CD14-positive monocyte (primary cell): ENCODE data around the gene CDK5R2. TPM values are rescaled to one million over a fixed set of nuclear protein-coding genes. Genes with fewer than 3 reads are reported as not detected.
A peak's percentile ranks its signal among the peaks of the same experiment; 100 is the strongest.

ENCODE experiments used
- DNase-seq, 3 donors: peaks; one replicate each; pipeline ENCODE4 v3.0.0-alpha.2; 2011 to 2022
- H2AFZ ChIP-seq: 2 replicates; pipeline ENCODE4 v1.6.0; 2012; ENCODE audit warnings: mild to moderate bottlenecking, low read depth, low read length, inconsistent platforms; ENCODE audit not compliant: insufficient read depth, poor library complexity, severe bottlenecking
- H3K27ac ChIP-seq, 2 donors: 1 replicate in 1 of 2; 2 replicates in 1 of 2; pipeline ENCODE4 v1.5.1; 2012 to 2013; ENCODE audit warnings: low read length in 2 of 2, control low read depth in 1 of 2, inconsistent platforms in 1 of 2, low read depth in 1 of 2, mild to moderate bottlenecking in 1 of 2
- H3K27me3 ChIP-seq, 2 donors: one replicate each; pipeline versions ENCODE4 v1.6.0 to v1.6.1; 2011 to 2013; ENCODE audit warnings: low read length in 2 of 2; ENCODE audit not compliant: control insufficient read depth in 2 of 2, insufficient read depth in 2 of 2
- H3K36me3 ChIP-seq, 2 donors: replicated peaks in 1 of 2; 1 replicate in 1 of 2; 2 replicates in 1 of 2; pipeline versions ENCODE4 v1.5.1 to v1.6.1; 2012 to 2013; ENCODE audit warnings: low read length in 2 of 2, control low read depth in 1 of 2, inconsistent platforms in 1 of 2, mild to moderate bottlenecking in 1 of 2; ENCODE audit not compliant: insufficient read depth in 2 of 2, control insufficient read depth in 1 of 2
- H3K4me1 ChIP-seq, 2 donors: 1 replicate in 1 of 2; 2 replicates in 1 of 2; pipeline versions ENCODE4 v1.5.1 to v1.6.1; 2012 to 2013; ENCODE audit warnings: low read length in 2 of 2, control low read depth in 1 of 2, inconsistent platforms in 1 of 2, mild to moderate bottlenecking in 1 of 2, moderate library complexity in 1 of 2; ENCODE audit not compliant: insufficient read depth in 2 of 2, control insufficient read depth in 1 of 2
- H3K4me2 ChIP-seq: replicated peaks from 2 replicates; pipeline ENCODE3; 2012; ENCODE audit warnings: low read length, moderate library complexity, mild to moderate bottlenecking; ENCODE audit not compliant: poor library complexity, severe bottlenecking; ENCODE audit errors: extremely low read depth
- H3K4me3 ChIP-seq, 3 experiments: fragments of 200-600 bp in 1 of 3; sonication (generic) in 1 of 3; replicated peaks in 1 of 3; 1 replicate in 2 of 3; 2 replicates in 1 of 3; pipeline ENCODE4 v1.5.1; 2011 to 2013; ENCODE audit warnings: low read length in 3 of 3, mild to moderate bottlenecking in 3 of 3, control low read depth in 2 of 3, low read depth in 2 of 3, inconsistent platforms in 1 of 3, moderate library complexity in 1 of 3
- H3K79me2 ChIP-seq: 2 replicates; pipeline ENCODE4 v1.6.0; 2012; ENCODE audit warnings: mild to moderate bottlenecking, control low read depth, inconsistent platforms, low read length, moderate library complexity; ENCODE audit not compliant: insufficient read depth
- H3K9ac ChIP-seq: 2 replicates; pipeline ENCODE4 v1.6.0; 2017; ENCODE audit warnings: low read length, mild to moderate bottlenecking; ENCODE audit not compliant: insufficient read depth, poor library complexity, severe bottlenecking
- H3K9me3 ChIP-seq, 2 donors: replicated peaks in 1 of 2; 1 replicate in 1 of 2; 2 replicates in 1 of 2; pipeline versions ENCODE4 v1.5.1 to v1.6.1; 2012 to 2013; ENCODE audit warnings: low read length in 2 of 2, control low read depth in 1 of 2; ENCODE audit not compliant: control insufficient read depth in 1 of 2, insufficient read depth in 1 of 2
- H4K20me1 ChIP-seq: 2 replicates; pipeline ENCODE4 v1.6.0; 2012; ENCODE audit warnings: mild to moderate bottlenecking, low read length, control low read depth, moderate library complexity; ENCODE audit not compliant: insufficient read depth
- H3K27ac Mint-ChIP-seq, 7 donors: one replicate each; pipeline ENCODE4 v1.8.0; 2020; ENCODE audit warnings: mild to moderate bottlenecking in 7 of 7, mixed read lengths in 7 of 7, moderate library complexity in 6 of 7, inconsistent platforms in 2 of 7
- H3K27me3 Mint-ChIP-seq, 3 donors: one replicate each; pipeline ENCODE4 v1.8.0; 2021 to 2022; ENCODE audit warnings: low read depth in 3 of 3, mild to moderate bottlenecking in 3 of 3, mixed read lengths in 3 of 3, moderate library complexity in 3 of 3, inconsistent platforms in 1 of 3
- H3K36me3 Mint-ChIP-seq, 2 donors: one replicate each; pipeline ENCODE4 v1.8.0; 2020; ENCODE audit warnings: mixed read lengths in 2 of 2, inconsistent platforms in 1 of 2, mild to moderate bottlenecking in 1 of 2
- H3K4me1 Mint-ChIP-seq: one replicate; pipeline ENCODE4 v1.8.0; 2020; ENCODE audit warnings: mild to moderate bottlenecking, mixed read lengths
- H3K4me3 Mint-ChIP-seq, 2 donors: one replicate each; pipeline ENCODE4 v1.8.0; 2020; ENCODE audit warnings: mild to moderate bottlenecking in 2 of 2, mixed read lengths in 2 of 2, moderate library complexity in 1 of 2
- H3K9me3 Mint-ChIP-seq, 7 donors: one replicate each; pipeline ENCODE4 v1.8.0; 2020 to 2022; ENCODE audit warnings: mixed read lengths in 7 of 7, mild to moderate bottlenecking in 6 of 7, moderate library complexity in 6 of 7, inconsistent platforms in 2 of 7
- WGBS: methylation state at CpG from one replicate; pipeline ENCODE4 v1.1.5; 2013; ENCODE audit warnings: missing lambda C conversion rate; ENCODE audit not compliant: insufficient coverage; 5-methylcytosine and 5-hydroxymethylcytosine counted together
- intact Hi-C, 2 donors: fragments of 100-400 bp; cut with micrococcal nuclease; formaldehyde crosslinking; loops; one replicate each; pipeline versions ENCODE4 v1.15.0 to v1.15.1; 2023
- polyA plus RNA-seq, 3 donors: library from polyadenylated mRNA; depleted of rRNA in 1 of 3; unstranded in 2 of 3; stranded (reverse) in 1 of 3; fragments of 300-500 nt in 2 of 3; fragments of >200 nt in 1 of 3; fragmentation: Illumina TruSeq in 2 of 3; gene quantifications; 1 replicate in 2 of 3; 2 replicates in 1 of 3; pipeline ENCODE4 v1.2.3, GENCODE V29; 2012 to 2021
- TF ChIP-seq, protein P1 (sequence below): fragments of 200-600 bp; IDR thresholded peaks from one replicate; pipeline ENCODE4 v1.8.0; 2022; ENCODE audit warnings: antibody characterized with exemption, mild to moderate bottlenecking

Gene CDK5R2
- polyA plus RNA-seq, 3 donors, result not detected

DNA sequence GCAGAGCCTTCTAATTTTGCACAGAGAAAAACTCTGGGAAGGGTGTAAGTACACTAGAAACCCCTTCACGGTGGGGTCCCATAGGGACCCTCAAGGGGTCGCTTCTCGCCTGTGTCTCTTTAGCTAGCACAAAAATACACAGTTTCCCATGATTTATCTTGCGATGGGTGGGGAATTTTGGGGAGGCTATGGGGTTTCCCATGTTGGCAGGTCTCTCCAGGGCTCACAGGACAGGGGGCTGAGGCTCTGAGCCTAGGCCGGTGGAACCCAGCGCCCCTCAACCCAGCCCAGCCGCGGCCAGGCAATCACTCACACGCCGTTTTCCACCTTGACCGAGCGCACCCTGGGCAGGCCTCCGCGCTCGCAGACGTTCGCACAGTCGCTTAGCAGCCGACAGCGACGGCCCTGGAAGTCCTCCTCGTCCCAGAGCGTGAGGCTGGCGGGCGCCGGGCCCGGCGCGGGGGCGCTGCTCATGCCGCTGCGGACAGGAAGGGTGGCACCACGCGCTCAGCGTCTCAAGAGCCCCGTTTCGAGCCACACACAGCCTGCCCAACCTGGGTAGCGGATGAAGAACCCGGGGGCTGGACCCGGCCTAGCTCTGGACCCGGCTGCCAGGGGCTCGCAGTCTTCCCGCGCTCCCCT lies 33.4 kb downstream of the CDK5R2 start:
- Histone ChIP-seq H3K9ac (no peak overlapping the region), H3K4me1 (peaks cover 3 to 13% of the 10 kb centered on the region in 2 donors), H4K20me1 (no peaks in the 10 kb centered on the region), H3K36me3 (no peaks in the 10 kb centered on the region), H3K4me2 (peak overlapping the region; percentile 52), H3K79me2 (no peaks in the 10 kb centered on the region), H3K27me3 (peaks cover 75 to 99% of the 10 kb centered on the region in 2 donors), H3K4me3 (peak overlapping the region in 1 of 3 experiments; percentile 25), H2AFZ (no peak overlapping the region), H3K27ac (no peak overlapping the region), H3K9me3 (peaks cover 5 to 43% of the 10 kb centered on the region in 2 donors)
- no peak for DNase-seq
- Mint-ChIP-seq H3K36me3 (peaks cover 0 to 4% of the 10 kb centered on the region in 2 donors), H3K9me3 (peaks cover 0 to 28% (median 7%) of the 10 kb centered on the region in 7 donors), H3K4me3 (peak overlapping the region in 1 of 2 donors; percentile 61), H3K4me1 (peaks cover 13% of the 10 kb centered on the region), H3K27ac (no peak overlapping the region), H3K27me3 (peaks cover 86 to 100% (median 95%) of the 10 kb centered on the region in 3 donors)
- under 1% methylated on average over 40 of the region's 44 CpGs for WGBS
- intact Hi-C loops, result loop anchor here in 1 of 2 donors (10.0 kb wide), 1 partner anchor 162 kb away; no protein-coding TSS in a partner anchor
- TF ChIP-seq, protein P1, sequence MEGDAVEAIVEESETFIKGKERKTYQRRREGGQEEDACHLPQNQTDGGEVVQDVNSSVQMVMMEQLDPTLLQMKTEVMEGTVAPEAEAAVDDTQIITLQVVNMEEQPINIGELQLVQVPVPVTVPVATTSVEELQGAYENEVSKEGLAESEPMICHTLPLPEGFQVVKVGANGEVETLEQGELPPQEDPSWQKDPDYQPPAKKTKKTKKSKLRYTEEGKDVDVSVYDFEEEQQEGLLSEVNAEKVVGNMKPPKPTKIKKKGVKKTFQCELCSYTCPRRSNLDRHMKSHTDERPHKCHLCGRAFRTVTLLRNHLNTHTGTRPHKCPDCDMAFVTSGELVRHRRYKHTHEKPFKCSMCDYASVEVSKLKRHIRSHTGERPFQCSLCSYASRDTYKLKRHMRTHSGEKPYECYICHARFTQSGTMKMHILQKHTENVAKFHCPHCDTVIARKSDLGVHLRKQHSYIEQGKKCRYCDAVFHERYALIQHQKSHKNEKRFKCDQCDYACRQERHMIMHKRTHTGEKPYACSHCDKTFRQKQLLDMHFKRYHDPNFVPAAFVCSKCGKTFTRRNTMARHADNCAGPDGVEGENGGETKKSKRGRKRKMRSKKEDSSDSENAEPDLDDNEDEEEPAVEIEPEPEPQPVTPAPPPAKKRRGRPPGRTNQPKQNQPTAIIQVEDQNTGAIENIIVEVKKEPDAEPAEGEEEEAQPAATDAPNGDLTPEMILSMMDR, result no peak

GRCh38 chr2:218993345-218994315 lies 34.2 kb downstream of the CDK5R2 start, which contains the start of gene CRYBA2:
Gene CRYBA2 (minus strand): TSS chr2:218993422. CDS start chr2:218993176, 246 bp downstream.
- Histone ChIP-seq H2AFZ (no peak within 1 kb of the TSS), H3K36me3 (no peaks in the 10 kb centered on the region), H3K4me2 (peak within 1 kb of the TSS; percentile 52), H3K4me1 (peaks cover 3 to 13% of the 10 kb centered on the region in 2 donors), H3K4me3 (peak within 1 kb of the TSS in 1 of 3 experiments; percentile 25), H4K20me1 (no peaks in the 10 kb centered on the region), H3K27ac (no peak within 1 kb of the TSS), H3K79me2 (no peaks in the 10 kb centered on the region), H3K9me3 (peaks cover 5 to 43% of the 10 kb centered on the region in 2 donors), H3K27me3 (peaks cover 68 to 99% of the 10 kb centered on the region in 2 donors), H3K9ac (no peak within 1 kb of the TSS)
- intact Hi-C loops, result loop anchor here in 1 of 2 donors (10.0 kb wide), 1 partner anchor 161 kb away; no protein-coding TSS in a partner anchor
- peaks cover 86 to 100% (median 96%) of the 10 kb centered on the region in 3 donors for H3K27me3 Mint-ChIP-seq
- no peak for DNase-seq
- TF ChIP-seq, protein P1, result no peak
- H3K4me1 Mint-ChIP-seq, result peaks cover 13% of the 10 kb centered on the region
- WGBS, result 1% methylated on average over 74 of the region's 88 CpGs
- peak within 1 kb of the TSS in 1 of 2 donors; percentile 81 for H3K4me3 Mint-ChIP-seq
- peaks cover 0 to 4% of the 10 kb centered on the region in 2 donors for H3K36me3 Mint-ChIP-seq
- H3K27ac Mint-ChIP-seq, result peak within 1 kb of the TSS in 2 of 7 donors; percentile 11 to 72
- peaks cover 0 to 28% (median 7%) of the 10 kb centered on the region in 7 donors for H3K9me3 Mint-ChIP-seq
